GM21447 (cell line): Measurements from ENCODE around the gene VWC2.

ENCODE experiments used
- ATAC-seq: cut with Tn5 transposase; IDR thresholded peaks from one replicate; pipeline ENCODE4 v1.9.1; 2021; ENCODE audit not compliant: unreplicated experiment

Gene VWC2

GRCh38 chr7:49927631-49928030, 154.2 kb downstream of the VWC2 start:
- ATAC-seq: no peak

- no peak for ATAC-seq
Measured at GRCh38 chr7:49928787-49929186, 155.3 kb downstream of the VWC2 start.

GRCh38 chr7:49931627-49932026, 158.2 kb downstream of the VWC2 start:
- ATAC-seq: no peak

- ATAC-seq: no peak
Measured at GRCh38 chr7:49937608-49938007, 164.2 kb downstream of the VWC2 start.
